Fibroblast of skin of right quadriceps (primary cell): Measurements from ENCODE around the gene AFF3.
A peak's percentile ranks its signal among the peaks of the same experiment; 100 is the strongest.

ENCODE experiments used
- DNase-seq: peaks from one replicate; pipeline ENCODE4 v3.0.0-alpha.2; 2013

Gene AFF3

DNA sequence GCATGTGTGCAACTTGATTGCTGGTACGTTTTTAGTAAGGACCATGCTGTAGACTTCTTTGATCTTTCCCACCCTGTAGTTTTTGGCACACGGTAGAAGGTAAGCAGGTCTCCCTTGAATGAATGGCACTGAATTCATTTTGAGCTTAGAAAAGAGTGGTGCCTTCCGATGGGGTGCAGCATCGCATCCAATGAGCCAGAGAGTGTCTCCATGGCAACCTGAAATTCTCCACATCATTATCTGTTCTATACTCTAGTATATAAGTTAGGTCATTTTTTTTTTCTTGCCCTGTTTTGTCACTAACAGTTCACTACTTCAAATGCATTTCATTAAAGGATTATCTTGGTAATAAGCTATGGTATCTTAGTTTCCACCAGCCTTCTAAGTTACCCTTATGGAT lies 571.4 kb downstream of the AFF3 start:
- DNase-seq, result no peak

DNA sequence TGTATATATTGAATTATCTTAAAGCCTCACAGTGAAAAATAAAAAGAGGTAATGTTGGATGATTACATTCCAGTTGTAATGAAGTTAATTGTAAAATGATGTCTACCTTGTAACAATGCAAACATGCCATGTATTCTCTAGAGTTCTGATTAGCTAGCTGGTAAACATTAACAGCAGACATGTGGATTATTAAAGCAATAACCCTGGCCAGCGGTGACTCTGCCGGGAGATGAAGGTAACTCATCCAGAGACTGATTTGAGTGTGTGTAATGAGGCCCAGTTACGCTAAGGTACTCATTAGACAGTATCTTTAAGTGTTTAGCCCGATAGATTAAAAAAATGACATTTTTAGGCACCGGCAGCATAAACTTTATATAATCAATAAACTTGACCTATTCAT lies 573.0 kb downstream of the AFF3 start:
- DNase-seq, result no peak

DNA sequence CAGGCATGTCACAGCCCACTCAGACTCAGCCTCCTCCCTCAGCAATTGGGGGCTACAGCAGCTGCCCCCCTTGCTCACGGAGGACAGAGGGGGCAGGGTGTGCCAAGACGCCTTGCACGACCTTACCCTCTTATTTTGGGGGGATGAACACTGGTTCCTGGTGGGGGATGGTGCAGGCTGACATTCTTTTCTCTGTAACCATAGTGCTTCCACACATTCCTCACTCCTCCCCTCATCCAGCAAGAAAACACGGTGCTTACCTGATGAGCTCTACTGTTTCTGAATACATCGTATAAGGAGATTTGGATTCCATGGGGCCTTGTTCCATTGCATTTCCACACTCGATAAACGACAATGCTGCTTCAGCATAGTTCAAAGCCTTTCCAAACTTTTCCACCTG lies 577.2 kb downstream of the AFF3 start:
- no peak for DNase-seq

DNA sequence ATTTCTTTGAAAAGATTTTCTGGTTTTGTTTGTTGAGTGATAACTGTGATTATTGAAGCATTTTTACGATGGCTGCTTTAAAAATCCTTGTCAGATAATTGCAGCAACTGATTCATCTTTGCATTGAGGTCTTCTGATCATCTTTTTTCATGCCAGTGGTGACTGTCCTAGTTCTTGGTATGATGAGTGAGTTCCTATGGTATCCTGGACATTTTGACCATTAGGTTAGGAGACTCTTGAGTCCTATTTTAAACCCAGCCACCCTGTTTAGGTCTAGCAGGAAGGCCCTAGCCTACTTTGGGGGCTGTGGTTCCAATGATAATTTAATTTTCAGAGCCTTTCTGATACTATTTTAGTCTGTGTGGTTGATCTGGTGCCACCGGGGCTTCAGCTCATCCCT lies 579.9 kb downstream of the AFF3 start:
- DNase-seq, result peak; percentile 23

DNA sequence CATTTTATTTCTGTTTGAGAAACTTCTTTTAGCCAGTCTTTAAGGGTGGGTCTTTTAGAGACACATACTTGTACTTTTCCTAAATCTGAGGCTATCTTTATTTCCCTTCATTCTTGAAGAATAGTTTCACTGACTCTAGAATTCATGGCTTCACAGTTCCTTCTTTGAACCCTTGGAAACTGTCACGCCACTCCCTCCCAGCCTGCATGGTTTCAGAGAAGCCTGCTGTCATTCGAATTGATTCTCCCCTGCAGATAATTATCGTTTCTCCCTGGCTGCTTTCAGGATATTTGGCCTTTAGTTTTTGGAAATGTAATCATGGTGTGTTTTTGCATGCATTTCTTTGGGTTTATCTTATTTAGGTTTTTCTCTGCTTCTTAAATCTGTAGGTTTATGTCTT lies 580.6 kb downstream of the AFF3 start:
- DNase-seq, result no peak

DNA sequence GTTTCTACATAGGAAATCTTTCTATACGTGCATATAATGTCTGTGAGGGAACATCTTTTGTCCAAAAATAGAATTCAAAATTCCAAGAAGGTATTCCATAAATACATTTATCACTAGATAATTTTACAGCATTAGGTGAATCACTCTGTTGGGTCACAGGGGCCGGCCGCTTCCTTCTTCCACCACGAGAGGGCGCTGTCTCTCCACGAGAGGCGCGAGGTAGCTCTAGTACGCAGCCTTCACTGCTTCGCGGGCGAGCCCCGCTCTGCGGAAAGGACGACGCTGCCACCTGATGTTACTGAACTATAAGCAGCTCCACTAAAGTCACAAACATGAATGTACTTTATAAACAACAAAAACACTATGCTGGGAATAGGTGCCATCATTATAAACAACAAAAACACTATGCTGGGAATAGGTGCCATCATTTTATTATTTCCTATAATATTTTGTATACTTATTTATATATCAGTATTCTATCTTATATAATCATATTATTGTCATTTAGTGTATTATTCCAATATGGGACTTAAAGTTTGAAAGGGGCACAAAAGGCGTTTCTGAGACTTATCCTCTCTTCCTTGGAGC lies 583.2 kb downstream of the AFF3 start:
- DNase-seq, result peak; percentile 71

DNA sequence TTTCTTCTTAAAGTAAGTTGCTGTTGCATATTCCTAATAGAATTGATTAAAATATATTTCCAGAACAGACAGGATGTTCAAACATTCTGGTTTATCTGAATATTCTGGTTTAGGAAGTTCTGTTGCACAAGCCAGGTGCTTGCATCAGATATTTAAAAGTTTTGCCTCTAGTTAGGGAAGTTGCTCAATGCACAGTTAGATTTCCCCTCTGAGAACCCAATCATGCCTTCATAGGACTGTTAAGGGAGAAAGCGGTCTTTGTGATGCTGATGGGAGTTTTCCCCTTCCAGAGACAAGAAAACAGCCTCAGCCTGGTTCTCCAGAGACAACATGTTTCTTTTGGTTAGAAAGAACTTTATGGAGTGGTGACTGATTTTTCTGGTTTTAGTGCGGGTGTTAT lies 587.0 kb downstream of the AFF3 start:
- no peak for DNase-seq

DNA sequence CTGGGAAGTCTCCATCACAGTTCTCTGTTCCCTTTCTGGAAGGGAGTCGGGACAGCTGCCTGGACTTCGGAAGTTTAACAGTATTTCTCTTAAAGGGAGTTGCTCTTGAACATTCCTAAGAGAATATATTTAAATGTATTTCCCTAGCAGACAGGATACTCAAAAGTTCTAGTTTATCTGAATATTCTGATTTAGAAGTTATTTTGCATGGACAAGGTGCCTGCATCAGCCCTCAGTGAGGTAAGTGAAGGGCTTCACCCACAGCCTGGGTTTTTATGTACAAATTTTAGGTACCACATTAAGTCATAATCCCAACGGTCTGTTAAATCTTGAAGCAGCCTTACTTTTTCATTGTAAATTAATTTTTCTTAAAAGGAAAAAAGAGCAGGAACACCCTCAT lies 587.5 kb downstream of the AFF3 start:
- no peak for DNase-seq

DNA sequence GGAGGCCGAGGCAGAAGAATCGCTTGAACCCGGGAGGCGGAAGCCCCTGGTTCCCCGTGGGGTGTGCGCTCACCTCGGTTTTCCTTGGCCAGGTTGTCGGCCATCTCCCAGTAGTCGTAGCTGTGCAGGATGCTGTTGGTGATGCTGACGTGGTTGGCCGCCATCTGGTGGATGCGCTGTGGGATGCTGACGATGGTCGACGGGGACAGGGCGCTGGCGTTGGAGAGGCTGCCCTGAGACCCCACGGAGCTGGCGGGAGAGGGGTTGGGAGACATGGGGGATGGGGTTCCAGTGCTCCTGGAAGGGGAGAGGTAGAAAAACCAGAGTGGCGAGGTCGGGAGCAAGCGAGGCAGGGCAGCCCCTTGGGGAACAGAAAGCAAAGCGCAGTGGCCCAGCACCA lies 588.2 kb downstream of the AFF3 start:
- DNase-seq, result no peak

DNA sequence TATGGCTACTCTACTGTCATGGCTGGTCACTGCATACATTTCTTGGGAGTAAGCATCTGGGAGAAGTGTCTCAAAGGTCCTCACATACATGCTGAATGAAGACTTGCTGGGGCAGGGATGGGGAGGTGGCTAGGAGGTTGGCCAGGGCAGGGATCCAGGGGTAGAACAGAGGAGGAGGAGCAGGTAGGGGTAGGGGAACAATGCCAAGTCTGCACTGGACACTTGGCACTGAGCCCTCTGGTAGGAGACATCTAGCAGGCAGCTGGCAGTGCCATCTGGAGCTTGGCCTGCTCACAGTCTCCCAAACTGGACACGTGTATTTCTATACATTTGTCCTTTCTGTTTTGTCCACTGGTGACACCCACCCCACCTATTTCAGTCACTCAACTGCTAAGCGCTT lies 589.9 kb downstream of the AFF3 start:
- DNase-seq, result no peak

DNA sequence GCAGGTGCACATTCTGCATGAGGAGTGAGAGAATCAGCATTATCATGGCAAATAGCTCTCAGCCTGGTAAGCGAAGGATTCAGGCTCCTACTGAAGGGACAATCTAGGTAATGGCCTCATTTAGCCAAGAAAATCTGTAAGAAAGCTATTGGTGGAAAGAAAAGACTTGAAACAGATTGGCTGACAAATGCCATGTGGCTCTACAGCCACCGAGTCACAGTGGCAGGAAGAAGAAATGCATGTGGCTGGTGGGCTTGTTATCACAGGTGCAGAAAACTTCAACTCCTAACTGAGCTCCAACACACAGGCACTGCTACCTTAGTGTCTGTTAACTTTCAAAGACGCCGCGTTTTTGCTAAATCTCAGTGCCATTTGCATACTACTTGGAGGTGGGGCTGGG lies 592.0 kb downstream of the AFF3 start:
- no peak for DNase-seq

DNA sequence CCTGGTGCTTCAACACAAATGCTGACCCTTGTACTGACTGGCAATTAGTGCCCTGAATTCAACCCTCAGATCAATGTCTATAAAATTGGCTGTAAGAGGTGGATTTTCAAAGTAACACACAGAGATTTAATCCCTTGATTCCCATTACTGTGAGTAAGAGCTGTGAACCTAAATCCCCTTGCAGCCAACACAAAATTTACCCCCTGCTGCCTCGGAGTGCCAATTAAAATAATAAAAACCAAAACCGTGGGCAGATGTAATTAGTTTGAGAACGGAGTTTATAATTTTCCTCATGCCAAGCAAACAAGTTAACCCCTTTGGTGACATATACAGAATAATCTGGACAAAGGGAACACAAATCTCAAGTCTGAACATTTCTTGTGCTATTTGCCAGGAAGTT lies 596.8 kb downstream of the AFF3 start:
- no peak for DNase-seq

DNA sequence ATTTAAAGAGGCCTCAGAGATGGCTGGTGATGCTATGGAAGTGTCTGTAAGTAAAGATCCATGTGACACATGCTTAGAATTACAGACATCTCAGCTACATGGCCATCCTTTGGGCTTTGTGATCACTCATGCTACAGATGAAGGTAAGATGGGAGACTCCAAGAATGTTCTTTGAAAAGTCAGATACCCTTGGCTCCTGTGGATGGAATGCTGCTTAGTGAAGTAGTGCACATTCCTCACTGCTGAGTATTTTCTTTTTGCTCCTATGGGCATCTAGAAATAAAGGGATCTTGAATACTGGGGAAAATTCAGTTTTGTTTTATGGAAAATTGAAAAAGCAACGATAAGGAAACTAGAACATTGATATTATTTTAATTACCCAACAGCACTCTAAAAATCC lies 597.3 kb downstream of the AFF3 start:
- DNase-seq, result peak; percentile 50

DNA sequence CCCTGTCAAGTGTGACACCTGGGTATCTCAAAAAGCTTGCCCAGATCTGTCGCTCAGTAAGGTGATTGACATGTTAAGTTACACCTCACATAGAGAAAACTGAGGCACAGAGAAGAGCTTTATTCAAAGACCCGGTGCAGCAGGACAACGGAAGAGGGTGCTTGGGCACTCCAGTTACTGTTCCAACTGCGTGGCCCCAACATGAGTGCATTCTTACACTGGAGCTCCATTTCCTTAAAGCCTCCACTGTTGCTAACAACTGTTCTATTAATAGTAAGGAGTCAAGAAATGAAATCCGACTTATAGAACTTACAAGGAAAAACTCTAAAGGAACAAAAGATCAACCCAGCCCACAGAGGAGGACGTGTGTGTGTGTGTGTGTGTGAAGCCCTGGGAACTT lies 597.8 kb downstream of the AFF3 start:
- no peak for DNase-seq

DNA sequence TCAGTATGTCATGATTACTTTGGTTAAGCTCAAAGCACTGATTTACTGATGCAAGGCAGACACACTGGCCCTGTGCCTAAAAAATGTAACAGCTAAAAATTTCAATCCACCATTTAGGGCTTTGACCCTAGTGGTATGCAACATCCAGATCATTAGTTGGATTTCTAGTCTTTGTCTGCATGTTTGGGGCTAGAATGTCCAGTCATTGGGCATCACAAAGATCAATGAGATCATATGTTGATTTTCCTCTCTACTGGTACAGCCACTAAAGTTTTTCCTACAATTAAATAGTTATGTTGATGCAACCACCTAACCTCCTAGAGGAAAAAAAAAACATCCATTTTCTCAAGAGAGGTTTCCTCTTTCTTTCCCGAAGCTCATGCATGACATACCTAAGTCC lies 599.1 kb downstream of the AFF3 start:
- DNase-seq, result peak; percentile 15

DNA sequence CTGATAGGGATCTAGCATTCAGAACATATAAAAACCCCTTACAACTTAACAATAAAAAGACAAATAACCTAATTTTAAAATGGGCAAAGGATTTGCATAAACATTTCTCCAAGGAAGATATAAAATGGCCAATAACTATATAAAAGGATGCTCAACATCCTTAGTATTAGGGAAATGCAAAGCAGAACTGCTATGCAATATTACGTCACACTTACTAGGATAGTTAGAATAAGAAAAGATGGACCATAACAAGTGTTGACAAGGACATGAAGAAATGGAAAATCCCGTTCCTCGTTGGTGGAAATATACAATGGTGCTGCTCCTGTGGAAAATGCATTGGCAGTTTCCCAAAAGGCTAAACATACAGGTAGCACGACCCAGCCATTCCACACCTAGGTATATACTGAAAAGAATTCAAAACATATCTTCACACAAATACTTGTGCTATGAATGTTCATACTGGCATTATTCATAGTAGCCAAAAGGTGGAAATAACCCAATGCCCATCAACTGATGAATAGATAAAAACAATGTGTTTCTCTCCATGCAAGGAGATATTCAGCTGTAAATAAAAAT lies 604.4 kb downstream of the AFF3 start:
- DNase-seq, result no peak

DNA sequence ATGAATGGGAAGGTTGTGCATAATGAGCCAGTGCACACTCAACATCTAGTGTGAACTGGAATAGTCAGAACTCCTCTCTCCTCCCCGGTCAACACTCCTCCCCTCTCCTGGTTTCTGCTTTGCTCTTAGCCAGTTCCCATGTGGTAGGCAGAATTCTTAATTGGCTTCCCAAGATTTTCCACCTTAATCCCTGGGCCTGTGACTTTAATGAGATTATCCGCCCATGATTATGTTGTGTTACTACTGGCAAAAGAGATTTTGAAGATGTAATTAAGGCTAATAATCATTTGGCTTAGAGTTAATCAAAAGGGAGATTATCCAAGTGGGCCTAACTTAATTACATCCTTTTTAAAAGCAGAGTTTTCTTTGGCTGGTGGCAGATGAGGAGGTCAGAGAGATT lies 618.3 kb downstream of the AFF3 start:
- no peak for DNase-seq

DNA sequence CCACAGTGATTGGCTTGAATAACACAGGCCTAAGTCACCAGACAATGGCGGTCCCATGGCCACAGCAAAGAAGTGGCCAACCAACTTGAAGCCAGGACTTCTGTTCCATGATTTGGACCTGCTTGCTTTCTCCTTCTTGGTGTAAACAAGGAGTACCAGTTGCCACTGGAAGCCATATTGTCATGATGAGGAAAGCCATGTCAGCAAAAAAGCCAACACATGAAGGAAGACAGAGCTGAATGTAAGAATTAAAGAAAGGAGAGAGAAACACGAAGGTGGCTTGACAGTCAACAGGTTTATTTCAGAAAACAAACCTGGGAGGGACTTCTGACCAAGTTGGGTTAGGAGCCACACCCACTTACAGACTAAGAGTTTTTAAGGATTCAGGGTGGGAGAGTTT lies 620.2 kb downstream of the AFF3 start:
- DNase-seq, result no peak

DNA sequence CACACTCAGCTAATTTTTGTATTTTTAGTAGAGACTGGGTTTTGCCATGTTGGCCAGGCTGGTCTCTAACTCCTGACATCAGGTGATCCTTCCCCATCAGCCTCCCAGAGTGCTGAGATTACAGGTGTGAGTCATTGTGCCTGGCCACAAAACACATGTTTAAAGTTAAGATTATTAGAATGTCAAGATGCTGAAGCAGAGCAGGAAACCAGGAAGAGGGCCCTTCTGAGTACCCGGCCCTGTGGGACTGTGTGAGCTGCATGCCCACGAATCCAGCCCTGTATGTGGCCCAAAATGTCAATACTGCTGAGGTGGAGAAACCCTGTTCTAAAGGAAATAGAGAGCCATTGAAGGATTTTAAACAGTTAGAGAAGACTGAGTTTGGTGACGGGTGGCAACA lies 621.6 kb downstream of the AFF3 start:
- DNase-seq, result peak; percentile 7

DNA sequence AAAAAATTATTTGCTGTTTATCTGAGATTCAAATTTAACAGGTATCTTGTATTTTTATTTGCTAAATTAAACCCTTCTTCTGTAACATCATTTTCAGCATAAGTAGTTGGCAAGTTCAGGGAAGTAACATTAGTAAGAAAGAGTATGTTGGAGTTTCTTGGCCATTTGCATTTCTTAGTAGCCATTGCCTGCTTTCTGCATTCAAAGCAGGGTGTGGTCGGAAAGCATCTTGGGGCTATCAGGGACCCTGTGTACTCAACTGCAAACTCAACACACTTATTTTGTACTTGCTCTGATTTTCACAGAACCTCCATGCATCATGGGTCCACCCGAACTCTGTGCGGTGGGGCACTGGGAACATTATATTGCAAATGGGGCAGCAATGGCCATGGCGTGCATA lies 622.2 kb downstream of the AFF3 start:
- no peak for DNase-seq

DNA sequence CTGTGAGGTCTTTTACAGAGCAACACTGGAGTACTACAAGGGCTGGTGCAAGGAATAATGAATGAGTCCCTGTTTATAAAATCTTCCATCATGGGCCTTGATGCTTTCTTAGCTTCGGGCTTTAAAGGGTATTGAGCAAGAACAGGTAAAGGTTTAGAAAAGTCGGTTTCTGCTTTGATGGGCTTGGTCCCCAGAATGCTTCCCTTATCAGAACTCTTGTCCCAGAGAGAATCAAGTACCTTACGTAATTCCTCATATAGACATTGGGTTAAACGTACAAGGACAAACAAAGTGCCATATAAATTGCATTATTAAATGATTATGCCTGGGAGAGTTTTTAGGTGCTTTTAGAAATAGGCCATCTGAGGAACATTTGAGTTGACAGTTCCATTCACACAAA lies 628.0 kb downstream of the AFF3 start:
- DNase-seq, result no peak

DNA sequence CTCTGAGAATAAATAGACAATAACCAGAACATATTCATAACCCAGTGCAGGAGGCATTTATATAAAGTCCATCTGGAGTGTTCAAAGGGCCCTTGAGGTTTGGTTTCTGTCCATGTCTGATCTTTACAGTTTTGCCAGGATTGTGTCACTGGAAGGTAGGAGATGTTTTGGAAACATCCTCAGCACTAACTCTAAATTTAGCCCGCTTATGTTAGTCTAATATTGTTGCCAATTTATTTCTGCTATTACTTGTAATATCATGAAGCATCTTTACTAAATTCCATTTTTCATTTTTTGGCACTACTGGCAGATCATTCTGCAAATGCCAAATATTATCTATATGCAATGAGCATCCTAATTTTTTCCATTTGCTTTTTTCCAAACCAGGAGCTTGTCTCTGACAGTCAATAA lies 630.2 kb downstream of the AFF3 start:
- DNase-seq, result no peak

DNA sequence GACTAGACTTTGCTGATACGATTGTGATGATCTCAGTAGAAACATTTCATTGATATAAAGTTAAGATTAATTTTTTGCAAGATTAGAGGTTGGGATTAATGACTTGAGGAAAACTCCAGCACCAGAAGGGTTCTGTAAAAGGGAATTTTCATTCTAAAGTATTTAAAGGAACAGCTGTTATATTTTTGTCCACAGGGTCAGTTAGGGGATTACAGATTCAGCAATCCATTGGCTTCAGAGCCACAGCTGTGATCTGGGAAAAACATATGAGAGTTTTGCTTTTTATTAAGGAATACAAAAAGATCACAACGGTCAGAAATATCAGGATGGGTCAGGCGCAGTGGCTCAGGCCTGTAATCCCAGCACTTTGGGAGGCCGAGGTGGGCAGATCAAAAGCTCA lies 633.0 kb downstream of the AFF3 start:
- no peak for DNase-seq

DNA sequence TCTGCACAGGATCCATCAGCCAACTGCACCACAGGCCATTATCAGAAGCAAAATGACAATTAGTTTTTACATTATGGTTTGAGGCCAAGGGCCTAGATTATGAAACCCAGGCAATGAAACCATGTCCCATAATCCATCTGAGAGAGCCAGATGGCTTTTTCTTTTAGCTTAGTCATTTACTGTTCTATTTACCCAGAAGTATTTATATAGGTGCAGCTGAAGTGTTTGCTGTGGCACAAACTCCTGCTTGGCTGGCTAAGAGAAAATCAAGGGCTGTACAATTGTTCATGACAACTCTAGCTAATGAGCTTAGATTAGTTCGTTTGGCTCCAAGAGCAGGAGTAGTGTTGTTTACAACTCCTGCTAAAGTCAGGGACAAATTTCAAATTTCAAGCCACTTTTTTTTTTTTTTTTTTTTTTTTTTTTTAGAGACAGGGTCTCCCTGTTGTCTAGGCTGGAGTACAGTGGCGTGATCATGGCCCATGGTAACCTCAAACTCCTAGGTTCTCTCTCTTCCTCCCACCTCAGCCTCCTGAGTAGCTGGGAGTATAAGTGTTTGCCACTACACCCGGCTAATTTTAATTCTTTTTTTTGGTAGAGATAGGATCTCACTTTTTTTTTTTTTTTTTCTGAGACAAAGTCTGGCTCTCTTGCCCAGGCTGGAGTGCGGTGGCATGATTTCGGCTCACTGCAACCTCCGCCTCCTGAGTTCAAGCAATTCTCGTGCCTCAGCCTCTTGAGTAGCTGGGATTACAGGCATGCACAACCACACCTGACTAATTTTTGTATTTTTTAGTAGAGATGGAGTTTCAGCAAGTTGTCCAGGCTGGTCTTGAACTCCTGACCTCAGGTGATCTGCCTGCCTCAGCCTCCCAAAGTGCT lies 634.2 kb downstream of the AFF3 start:
- no peak for DNase-seq
